BE2C (cell line): ENCODE data around the gene NCBP1.

Source experiments
- DNase-seq: peaks from one replicate; pipeline ENCODE4 v3.0.0-alpha.2; 2020
- H3K27me3 ChIP-seq: fragments of 250-450 bp; sonication (Bioruptor Pico); 2 replicates; pipeline ENCODE4 v1.5.1; 2020; ENCODE audit warnings: mild to moderate bottlenecking
- H3K36me3 ChIP-seq: fragments of 250-450 bp; sonication (Bioruptor Pico); 2 replicates; pipeline ENCODE4 v1.5.1; 2020; ENCODE audit warnings: mild to moderate bottlenecking
- H3K4me1 ChIP-seq: fragments of 250-450 bp; sonication (Bioruptor Pico); 2 replicates; pipeline ENCODE4 v1.5.1; 2020
- H3K4me3 ChIP-seq: 2 replicates; pipeline ENCODE4 v1.5.1; 2011; ENCODE audit warnings: low read depth, low read length
- H3K9me3 ChIP-seq: fragments of 250-450 bp; sonication (Bioruptor Pico); 2 replicates; pipeline ENCODE4 v1.5.1; 2020
- CTCF ChIP-seq: IDR thresholded peaks from 2 replicates; pipeline ENCODE4 v1.5.1; 2012; ENCODE audit warnings: mild to moderate bottlenecking, low read depth, low read length

Gene NCBP1

GRCh38 chr9:97594381-97594921 is 39.2 kb upstream of the NCBP1 start:
- no peak for TF ChIP-seq CTCF
- Histone ChIP-seq H3K36me3 (peaks cover 74% of the 10 kb centered on the region), H3K9me3 (no peaks in the 10 kb centered on the region), H3K27me3 (no peaks in the 10 kb centered on the region), H3K4me1 (peaks cover 31% of the 10 kb centered on the region), H3K4me3 (no peak overlapping the region)
- DNase-seq, result peak; percentile 72

GRCh38 chr9:97596906-97597305 is 36.7 kb upstream of the NCBP1 start:
- Histone ChIP-seq H3K4me1 (peaks cover 33% of the 10 kb centered on the region), H3K27me3 (no peaks in the 10 kb centered on the region), H3K9me3 (no peaks in the 10 kb centered on the region), H3K36me3 (peaks cover 80% of the 10 kb centered on the region), H3K4me3 (no peak overlapping the region)
- DNase-seq, result no peak
- no peak for TF ChIP-seq CTCF

- Histone ChIP-seq H3K4me1 (peaks cover 26% of the 10 kb centered on the region), H3K9me3 (no peaks in the 10 kb centered on the region), H3K27me3 (no peaks in the 10 kb centered on the region), H3K36me3 (peaks cover 81% of the 10 kb centered on the region), H3K4me3 (no peak overlapping the region)
- DNase-seq, result peak; percentile 87
- peak; percentile 97 for TF ChIP-seq CTCF
These were observed 34.9 kb upstream of the NCBP1 start for GRCh38 chr9:97598461-97599288.

- Histone ChIP-seq H3K4me3 (no peak overlapping the region), H3K9me3 (no peaks in the 10 kb centered on the region), H3K36me3 (peaks cover 83% of the 10 kb centered on the region), H3K27me3 (no peaks in the 10 kb centered on the region), H3K4me1 (peaks cover 22% of the 10 kb centered on the region)
- DNase-seq, result no peak
- peak; percentile 4; the same call in 1 of the 2 replicates for TF ChIP-seq CTCF
These were observed 34.2 kb upstream of the NCBP1 start for GRCh38 chr9:97599314-97599846.

- no peak overlapping the region for H3K4me3 ChIP-seq
- no peak for DNase-seq
- no peak for TF ChIP-seq CTCF
- peaks cover 85% of the 10 kb centered on the region for H3K36me3 ChIP-seq
- H3K4me1 ChIP-seq, result peaks cover 18% of the 10 kb centered on the region
- no peaks in the 10 kb centered on the region for H3K27me3 ChIP-seq
- no peaks in the 10 kb centered on the region for H3K9me3 ChIP-seq
These were observed 32.9 kb upstream of the NCBP1 start for GRCh38 chr9:97600531-97601227.
